IMR-90 (cell line): Measurements from ENCODE around the gene SMC1B. TPM values are rescaled to one million over a fixed set of nuclear protein-coding genes. Genes with fewer than 3 reads are reported as not detected.

ENCODE experiments used
- ATAC-seq: fragments of 200-7000 bp; cut with Tn5 transposase; 2 replicates; pipeline ENCODE4 v1.9.1; 2020; ENCODE audit warnings: low read depth, mild to moderate bottlenecking, moderate library complexity
- BruUV-seq: library from RNA; stranded (reverse); fragments of 400-500 nt; replicated peaks from 2 replicates; lab custom pipeline; 2021; lab: Mats Ljungman, UMichigan
- CTCF ChIA-PET: fragments of 300-600 bp; formaldehyde crosslinking; extraction: SDS; loops from one replicate; lab custom pipeline; 2021; ENCODE audit warnings: antibody characterized with exemption; lab: Yijun Ruan, JAX
- POLR2A ChIA-PET: fragments of 300-600 bp; sonication (Branson Sonifier 250); formaldehyde crosslinking; loops from one replicate; lab custom pipeline; 2022; ENCODE audit warnings: antibody characterized with exemption; ENCODE audit not compliant: unreplicated experiment; lab: Charles Lee
- DNase-seq: peaks from one replicate; pipeline ENCODE4 v3.0.0; 2013
- H2AFZ ChIP-seq: replicated peaks from 2 replicates; pipeline ENCODE3; 2013; ENCODE audit warnings: low read length, mild to moderate bottlenecking; ENCODE audit not compliant: poor library complexity
- H2AK5ac ChIP-seq: 2 replicates; pipeline ENCODE4 v1.6.1; 2013; ENCODE audit warnings: low read depth, low read length, inconsistent platforms
- H2AK9ac ChIP-seq: replicated peaks from 2 replicates; pipeline ENCODE3; 2013; ENCODE audit warnings: mild to moderate bottlenecking, low read depth, low read length, moderate library complexity; ENCODE audit not compliant: poor library complexity
- H2BK120ac ChIP-seq: 2 replicates; pipeline ENCODE4 v1.6.1; 2013; ENCODE audit warnings: low read depth, low read length, inconsistent platforms
- H2BK15ac ChIP-seq: 3 replicates; pipeline ENCODE4 v1.6.1; 2013; ENCODE audit warnings: low read depth, low read length, inconsistent platforms
- H2BK20ac ChIP-seq: 2 replicates; pipeline ENCODE4 v1.6.1; 2013; ENCODE audit warnings: low read depth, mild to moderate bottlenecking, inconsistent platforms, low read length, moderate library complexity
- H2BK5ac ChIP-seq: 2 replicates; pipeline ENCODE4 v1.6.1; 2013; ENCODE audit warnings: mild to moderate bottlenecking, low read depth, low read length, inconsistent platforms; ENCODE audit not compliant: poor library complexity, severe bottlenecking
- H3K14ac ChIP-seq: replicated peaks from 2 replicates; pipeline ENCODE4 v1.6.1; 2013; ENCODE audit warnings: low read depth, low read length, inconsistent platforms
- H3K18ac ChIP-seq: 2 replicates; pipeline ENCODE4 v1.6.1; 2013; ENCODE audit warnings: low read depth, low read length, control low read depth
- H3K23ac ChIP-seq: 2 replicates; pipeline ENCODE4 v1.6.1; 2013; ENCODE audit warnings: low read depth, low read length, inconsistent platforms
- H3K27ac ChIP-seq: 2 replicates; pipeline ENCODE4 v1.5.1; 2013; ENCODE audit warnings: mild to moderate bottlenecking, control low read depth, low read length; ENCODE audit not compliant: insufficient read depth
- H3K27me3 ChIP-seq: 2 replicates; pipeline ENCODE4 v1.6.1; 2013; ENCODE audit warnings: low read length; ENCODE audit not compliant: control insufficient read depth, insufficient read depth
- H3K36me3 ChIP-seq: 2 replicates; pipeline ENCODE4 v1.6.1; 2013; ENCODE audit warnings: low read length, mixed read lengths; ENCODE audit not compliant: control insufficient read depth, insufficient read depth
- H3K4ac ChIP-seq: 2 replicates; pipeline ENCODE4 v1.6.1; 2013; ENCODE audit warnings: low read depth, low read length, inconsistent platforms
- H3K4me1 ChIP-seq: 2 replicates; pipeline ENCODE4 v1.6.1; 2013; ENCODE audit warnings: low read length, mixed read lengths; ENCODE audit not compliant: control insufficient read depth, insufficient read depth
- H3K4me2 ChIP-seq: 2 replicates; pipeline ENCODE4 v1.6.1; 2013; ENCODE audit warnings: low read depth, mild to moderate bottlenecking, control low read depth, low read length, moderate library complexity
- H3K4me3 ChIP-seq: 2 replicates; pipeline ENCODE4 v1.5.1; 2013; ENCODE audit warnings: low read depth, mild to moderate bottlenecking, control low read depth, low read length, moderate library complexity; ENCODE audit not compliant: insufficient read depth
- H3K56ac ChIP-seq: 2 replicates; pipeline ENCODE4 v1.6.1; 2013; ENCODE audit warnings: low read length, inconsistent platforms; ENCODE audit not compliant: insufficient read depth; ENCODE audit errors: extremely low read depth
- H3K79me1 ChIP-seq, 2 experiments: 2 replicates each; pipeline ENCODE4 v1.6.1; 2013; ENCODE audit warnings: low read length in 2 of 2, inconsistent platforms in 1 of 2, low read depth in 1 of 2
- H3K9ac ChIP-seq: 2 replicates; pipeline ENCODE4 v1.6.1; 2013; ENCODE audit warnings: low read depth, low read length, control low read depth
- H3K9me1 ChIP-seq: 2 replicates; pipeline ENCODE4 v1.6.1; 2013; ENCODE audit warnings: low read length, inconsistent platforms; ENCODE audit not compliant: insufficient read depth
- H3K9me3 ChIP-seq: 2 replicates; pipeline ENCODE4 v1.6.1; 2013; ENCODE audit warnings: low read length; ENCODE audit not compliant: control insufficient read depth, insufficient read depth
- H4K20me1 ChIP-seq: 2 replicates; pipeline ENCODE4 v1.6.1; 2013; ENCODE audit warnings: low read length, inconsistent platforms; ENCODE audit not compliant: insufficient read depth
- H4K5ac ChIP-seq: 2 replicates; pipeline ENCODE4 v1.6.1; 2013; ENCODE audit warnings: mild to moderate bottlenecking, low read depth, low read length, control low read depth
- H4K8ac ChIP-seq, 2 experiments: 2 replicates each; pipeline ENCODE4 v1.6.1; 2013; ENCODE audit warnings: low read depth in 2 of 2, low read length in 2 of 2, control low read depth in 1 of 2, inconsistent platforms in 1 of 2
- H4K91ac ChIP-seq: 2 replicates; pipeline ENCODE4 v1.6.1; 2013; ENCODE audit warnings: low read depth, low read length, inconsistent platforms; ENCODE audit not compliant: insufficient read depth
- BHLHE40 ChIP-seq: fragments of 150-350 bp; IDR thresholded peaks from 2 replicates; pipeline ENCODE4 v1.6.1; 2016; ENCODE audit warnings: mild to moderate bottlenecking, low read depth, low read length
- CEBPB ChIP-seq: IDR thresholded peaks from 2 replicates; pipeline ENCODE4 v1.6.1; 2012; ENCODE audit warnings: low read depth, low read length, improper control_type of control experiment
- CHD1 ChIP-seq: IDR thresholded peaks from 2 replicates; pipeline ENCODE4 v1.6.1; 2012; ENCODE audit warnings: low read depth, low read length, improper control_type of control experiment
- CTCF ChIP-seq: conservative IDR thresholded peaks from 2 replicates; pipeline ENCODE4 v1.5.1; 2012; ENCODE audit warnings: mild to moderate bottlenecking, low read depth, low read length, improper control_type of control experiment
- ELK1 ChIP-seq: fragments of 150-350 bp; IDR thresholded peaks from 2 replicates; pipeline ENCODE4 v1.6.1; 2016; ENCODE audit warnings: low read depth, mild to moderate bottlenecking, low read length, moderate library complexity, borderline replicate concordance
- FOS ChIP-seq: fragments of 150-350 bp; IDR thresholded peaks from 2 replicates; pipeline ENCODE4 v1.6.1; 2016; ENCODE audit warnings: low read depth, low read length
- MAZ ChIP-seq: IDR thresholded peaks from 2 replicates; pipeline ENCODE4 v1.6.1; 2012; ENCODE audit warnings: low read depth, mild to moderate bottlenecking, low read length, improper control_type of control experiment, moderate library complexity, borderline replicate concordance
- MXI1 ChIP-seq: IDR thresholded peaks from 2 replicates; pipeline ENCODE4 v1.6.1; 2012; ENCODE audit warnings: low read depth, mild to moderate bottlenecking, low read length, moderate library complexity, borderline replicate concordance
- NFE2L2 ChIP-seq: fragments of 150-350 bp; IDR thresholded peaks from 2 replicates; pipeline ENCODE4 v1.6.1; 2016; ENCODE audit warnings: low read depth, mild to moderate bottlenecking, low read length
- POLR2A ChIP-seq: IDR thresholded peaks from 2 replicates; pipeline ENCODE4 v1.6.1; 2012; ENCODE audit warnings: mild to moderate bottlenecking, low read depth, low read length
- RAD21 ChIP-seq: IDR thresholded peaks from 2 replicates; pipeline ENCODE4 v1.6.1; 2012; ENCODE audit warnings: low read length, improper control_type of control experiment
- RCOR1 ChIP-seq: IDR thresholded peaks from 2 replicates; pipeline ENCODE4 v1.6.1; 2012; ENCODE audit warnings: mild to moderate bottlenecking, low read length, improper control_type of control experiment; ENCODE audit not compliant: insufficient replicate concordance
- RFX5 ChIP-seq: IDR thresholded peaks from 2 replicates; pipeline ENCODE4 v1.8.0; 2012; ENCODE audit warnings: low read depth, mild to moderate bottlenecking, low read length, moderate library complexity
- SMC3 ChIP-seq: fragments of 150-350 bp; IDR thresholded peaks from 2 replicates; pipeline ENCODE4 v1.6.1; 2016; ENCODE audit warnings: low read depth, mild to moderate bottlenecking, antibody characterized with exemption, low read length, moderate library complexity
- USF2 ChIP-seq: fragments of 150-350 bp; IDR thresholded peaks from 2 replicates; pipeline ENCODE4 v1.6.1; 2017; ENCODE audit warnings: mild to moderate bottlenecking, antibody characterized with exemption, low read length, low read depth
- WGBS, 2 experiments: methylation state at CpG; one replicate each; pipeline versions ENCODE4 v1.1.5 to v1.1.7; 2013; ENCODE audit warnings: missing lambda C conversion rate in 2 of 2; ENCODE audit not compliant: insufficient read length in 1 of 2; ENCODE audit errors: extremely low coverage in 2 of 2; 5-methylcytosine and 5-hydroxymethylcytosine counted together
- dilution Hi-C: fragments of 300-500 bp; cut with HindIII; formaldehyde crosslinking; loops from one replicate; pipeline ENCODE4 v1.14.3; 2018; ENCODE audit warnings: low sequenced_read_pairs; ENCODE audit not compliant: unreplicated experiment
- in situ Hi-C: fragments of 300-500 bp; cut with MboI; formaldehyde crosslinking; loops from 3 replicates; pipeline ENCODE4 v1.14.3; 2019; ENCODE audit warnings: low sequenced_read_pairs, inconsistent platforms, mixed read lengths
- intact Hi-C: fragments of 100-400 bp; cut with micrococcal nuclease; formaldehyde crosslinking; loops from 2 replicates; pipeline ENCODE4 v1.10.0; 2022
- polyA plus RNA-seq, 3 experiments: library from polyadenylated mRNA; depleted of rRNA; stranded (reverse); fragments of >200 nt; gene quantifications; 2 replicates each; pipeline ENCODE4 v1.2.3, GENCODE V29; 2012; ENCODE audit warnings: low replicate concordance in 1 of 3
- total RNA-seq: library from RNA; depleted of rRNA; stranded (reverse); fragments of >200 nt; gene quantifications from 2 replicates; pipeline ENCODE4 v1.2.3, GENCODE V29; 2012

Gene SMC1B
- total and polyA plus RNA-seq, 2 of the 4 experiments (the other 2 are of a cell fraction): not detected

DNA sequence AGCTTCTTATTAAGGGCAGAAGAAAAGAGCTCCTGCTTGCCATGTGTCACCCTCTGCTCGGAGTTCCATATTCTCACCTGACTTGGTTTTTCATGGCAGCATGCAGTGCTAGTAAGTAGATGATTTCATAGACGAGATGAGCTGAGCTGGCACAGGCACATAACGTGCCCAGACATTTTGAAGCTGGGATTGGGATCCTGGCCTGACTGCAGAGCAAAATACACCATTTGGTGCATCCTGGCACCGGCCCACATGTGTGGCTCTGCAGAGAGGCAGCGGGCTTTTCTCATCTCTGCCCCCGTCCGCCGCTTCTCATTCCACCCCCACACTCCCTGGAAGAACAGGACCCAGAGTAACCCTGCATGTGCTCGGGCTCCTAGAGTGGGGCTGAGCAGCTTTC is 78.9 kb downstream of the SMC1B start:
- ATAC-seq (no peak), DNase-seq (no peak)
- Histone ChIP-seq H2BK120ac (no peak overlapping the region), H3K23ac (no peak overlapping the region), H3K4ac (no peak overlapping the region), H4K91ac (no peak overlapping the region), H3K4me1 (peaks cover under 1% of the 10 kb centered on the region; the same call in 1 of the 2 replicates), H3K4me3 (no peak overlapping the region), H3K27me3 (no peaks in the 10 kb centered on the region), H3K18ac (no peak overlapping the region), H4K8ac (no peak overlapping the region), H2BK5ac (no peak overlapping the region), H3K9ac (no peak overlapping the region), H3K14ac (no peak overlapping the region), H3K36me3 (peaks cover 55% of the 10 kb centered on the region), H2AK9ac (no peak overlapping the region), H3K27ac (no peak overlapping the region), H2BK20ac (no peak overlapping the region), H3K9me1 (no peaks in the 10 kb centered on the region), H2AFZ (no peak overlapping the region), H4K5ac (no peak overlapping the region), H3K79me1 (peaks cover 0 to 7% of the 10 kb centered on the region in 2 experiments; a peak in 1 of 4 replicates), H2AK5ac (no peak overlapping the region), H3K9me3 (no peaks in the 10 kb centered on the region), H3K4me2 (no peak overlapping the region), H2BK15ac (no peak overlapping the region), H3K56ac (no peak overlapping the region), H4K20me1 (no peaks in the 10 kb centered on the region)
- dilution Hi-C loops: no loop called here
- WGBS, 2 experiments: 70% methylated on average over 2 of the region's 9 CpGs; no CpG with 5 or more reads in 1 of the 2 experiments
- in situ Hi-C loops: no loop called here
- CTCF ChIA-PET: no interaction called here
- POLR2A ChIA-PET: interaction anchor here (0.6 kb wide), 1 partner anchor 34 kb away, joined by 3 read pairs; no protein-coding TSS in a partner anchor
- TF ChIP-seq POLR2A (no peak), NFE2L2 (no peak), RAD21 (no peak), MAZ (no peak), SMC3 (no peak), CEBPB (no peak), RCOR1 (no peak), RFX5 (no peak), USF2 (no peak), CTCF (no peak), FOS (no peak), CHD1 (no peak), BHLHE40 (no peak), MXI1 (no peak), ELK1 (no peak)
- intact Hi-C loops: no loop called here
- no TSS peak for BruUV-seq
